ENCODE data around the gene ME3.

- TF ChIP-seq JUN (IDR thresholded peaks at IDR 0.05) (no peak), E2F6 (IDR thresholded peaks at IDR 0.05; ENCODE audit: borderline replicate concordance, low read depth) (no peak), MAFK (IDR thresholded peaks at IDR 0.05; ENCODE audit: partially characterized antibody) (no peak), CTCF (IDR thresholded peaks at IDR 0.05) (no peak), POLR2A (IDR thresholded peaks at IDR 0.05; ENCODE audit: low read length) (no peak), RCOR1 (IDR thresholded peaks at IDR 0.05; ENCODE audit: low read depth, low read length) (no peak)
Observed at GRCh38 chr11:86579406-86579731, 93.0 kb downstream of the ME3 start.

All from A549 (cell line).